Measurements from ENCODE around the gene RECQL.

Gene RECQL

DNA sequence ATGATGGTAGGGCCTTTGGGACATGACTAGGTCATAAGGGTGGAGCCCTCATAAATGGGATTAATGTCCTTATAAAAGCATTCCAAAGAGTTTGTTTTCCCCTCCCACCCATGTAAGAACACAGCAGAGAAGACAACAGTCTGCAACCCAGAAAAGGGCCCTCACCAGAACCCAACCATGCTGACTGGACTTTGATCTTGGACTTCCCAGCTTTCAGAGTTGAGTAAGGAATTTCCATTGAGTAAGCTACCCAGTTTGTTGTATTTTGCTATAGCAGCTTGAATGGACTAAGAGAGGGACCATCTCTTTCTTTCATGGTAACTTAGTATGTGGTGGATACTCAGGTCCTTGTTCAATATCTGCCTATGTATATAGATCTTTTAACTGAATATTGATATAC, 21.7 kb upstream of the RECQL start:
- DNase-seq (ENCODE audit: low spot score in 2 of 2) (no peak), ATAC-seq (no peak)
- H3K4me1 Mint-ChIP-seq = peaks cover 5% of the 10 kb centered on the region
- H3K27ac Mint-ChIP-seq = no peak overlapping the region
- no peak overlapping the region for H3K4me3 Mint-ChIP-seq
- H3K9me3 Mint-ChIP-seq = no peaks in the 10 kb centered on the region
- peaks cover 12% of the 10 kb centered on the region for H3K36me3 Mint-ChIP-seq

DNA sequence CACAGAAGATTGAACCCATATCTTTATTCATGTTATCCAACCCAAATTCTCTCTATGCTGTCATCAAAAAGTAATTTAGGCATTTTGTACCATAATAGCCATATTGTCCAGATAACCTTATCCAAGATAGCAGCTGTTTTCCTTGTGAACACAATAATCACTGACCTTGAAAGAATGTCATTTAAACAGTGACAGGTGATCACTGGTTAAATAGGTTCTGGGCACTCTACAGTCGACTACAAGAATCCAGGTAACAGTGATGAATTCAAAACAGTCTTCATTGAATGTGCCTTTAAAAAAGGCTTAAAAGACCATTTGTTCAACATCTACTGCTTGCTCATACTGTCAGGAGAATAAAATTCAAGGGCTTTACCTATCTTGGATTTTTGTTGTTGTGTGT, 20.1 kb upstream of the RECQL start:
- DNase-seq (ENCODE audit: low spot score in 2 of 2) = no peak
- no peaks in the 10 kb centered on the region for H3K4me1 Mint-ChIP-seq
- peaks cover 25% of the 10 kb centered on the region for H3K36me3 Mint-ChIP-seq
- H3K4me3 Mint-ChIP-seq = no peak overlapping the region
- no peak for ATAC-seq
- no peaks in the 10 kb centered on the region for H3K9me3 Mint-ChIP-seq
- no peak overlapping the region for H3K27ac Mint-ChIP-seq

DNA sequence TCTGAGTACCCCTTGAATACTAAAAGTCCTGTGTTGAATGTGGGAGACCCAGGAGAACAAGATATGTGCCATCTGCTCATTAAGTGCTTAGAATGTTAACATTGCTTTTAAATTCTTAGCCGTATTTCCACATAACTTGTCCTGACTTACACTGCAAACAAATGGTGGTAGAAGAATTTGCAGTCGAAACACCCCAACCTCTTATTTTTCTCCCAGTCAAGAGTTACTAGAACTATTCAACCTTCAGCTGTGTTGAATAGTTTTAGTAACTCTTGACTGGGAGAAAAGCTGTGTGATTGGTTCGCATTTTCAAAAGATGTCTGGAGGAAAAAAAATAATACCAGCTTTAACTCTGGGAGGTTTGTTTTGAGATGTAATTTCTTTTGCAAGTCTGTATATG, 17.0 kb upstream of the RECQL start:
- H3K36me3 Mint-ChIP-seq = peaks cover 56% of the 10 kb centered on the region
- ATAC-seq (no peak), DNase-seq (ENCODE audit: low spot score in 2 of 2) (no peak)
- H3K4me1 Mint-ChIP-seq = no peaks in the 10 kb centered on the region
- no peak overlapping the region for H3K4me3 Mint-ChIP-seq
- no peak overlapping the region for H3K27ac Mint-ChIP-seq
- no peaks in the 10 kb centered on the region for H3K9me3 Mint-ChIP-seq

DNA sequence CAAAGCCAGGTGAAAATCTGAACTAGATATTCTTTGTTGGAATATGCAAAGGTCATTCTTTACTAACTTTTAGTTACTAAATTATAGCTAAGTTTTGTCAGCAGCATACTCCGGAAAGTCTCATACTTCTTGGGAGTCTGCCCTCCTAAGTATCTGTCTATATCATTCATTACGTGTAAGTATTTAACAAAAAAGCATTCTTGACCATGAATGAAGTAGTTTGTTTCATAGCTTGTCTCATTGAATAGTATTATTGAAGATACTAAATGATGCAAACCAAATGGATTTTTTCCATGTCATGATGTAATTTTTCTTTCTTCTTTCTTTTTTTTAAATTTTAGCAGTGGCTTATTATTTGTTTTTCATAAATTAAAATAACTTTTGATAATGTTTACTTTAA, 14.8 kb upstream of the RECQL start:
- Mint-ChIP-seq H3K4me1 (no peaks in the 10 kb centered on the region), H3K4me3 (no peak overlapping the region), H3K36me3 (peaks cover 78% of the 10 kb centered on the region), H3K9me3 (no peaks in the 10 kb centered on the region), H3K27ac (no peak overlapping the region)
- DNase-seq (ENCODE audit: low spot score in 2 of 2) (no peak), ATAC-seq (no peak)

DNA sequence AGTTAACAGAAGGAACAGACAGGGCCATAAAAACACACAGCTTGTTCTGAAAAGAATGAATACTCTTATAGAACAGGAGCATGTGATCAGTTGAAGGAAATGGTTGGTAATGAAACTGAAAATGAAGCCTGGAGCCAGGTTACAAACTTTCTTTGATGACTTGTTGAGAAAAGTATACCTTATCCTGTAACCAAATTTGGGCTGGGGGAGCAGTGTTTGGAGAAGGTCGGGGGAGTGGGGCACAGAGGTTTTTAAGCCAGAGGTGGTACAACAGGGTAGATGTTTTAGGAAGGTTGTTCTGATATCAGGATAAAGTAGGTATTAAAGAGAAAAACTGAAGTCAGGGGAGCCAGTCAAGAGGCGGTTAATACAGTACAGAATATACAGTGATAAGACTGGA, 8.3 kb upstream of the RECQL start:
- Mint-ChIP-seq H3K27ac (peak overlapping the region; percentile 52), H3K36me3 (peaks cover 78% of the 10 kb centered on the region), H3K9me3 (no peaks in the 10 kb centered on the region), H3K4me3 (peak overlapping the region; percentile 18), H3K4me1 (peaks cover 26% of the 10 kb centered on the region)
- ATAC-seq = peak; percentile 60
- DNase-seq (ENCODE audit: low spot score in 2 of 2) = no peak

DNA sequence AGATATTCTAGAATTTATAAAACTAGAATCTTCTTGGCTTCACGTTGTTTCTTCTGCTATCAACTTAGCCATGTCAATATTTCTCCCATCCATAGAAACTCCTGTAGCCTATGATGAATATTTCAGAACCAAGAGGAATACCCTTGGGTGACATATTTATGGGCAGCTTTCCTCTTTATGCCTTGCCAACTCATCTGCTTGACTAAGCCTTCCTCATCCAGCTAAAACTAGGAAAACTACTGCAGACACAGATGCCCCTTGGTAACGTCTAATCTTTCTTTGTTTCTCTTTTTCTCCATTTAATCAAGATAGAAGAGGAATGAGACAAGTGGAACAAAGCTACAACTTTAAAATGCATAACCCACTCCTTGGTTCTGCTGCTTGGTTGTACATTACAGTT, 6.4 kb upstream of the RECQL start:
- no peak overlapping the region for H3K27ac Mint-ChIP-seq
- ATAC-seq (no peak), DNase-seq (ENCODE audit: low spot score in 2 of 2) (no peak)
- peaks cover 60% of the 10 kb centered on the region for H3K36me3 Mint-ChIP-seq
- no peaks in the 10 kb centered on the region for H3K9me3 Mint-ChIP-seq
- no peak overlapping the region for H3K4me3 Mint-ChIP-seq
- H3K4me1 Mint-ChIP-seq = peaks cover 39% of the 10 kb centered on the region

DNA sequence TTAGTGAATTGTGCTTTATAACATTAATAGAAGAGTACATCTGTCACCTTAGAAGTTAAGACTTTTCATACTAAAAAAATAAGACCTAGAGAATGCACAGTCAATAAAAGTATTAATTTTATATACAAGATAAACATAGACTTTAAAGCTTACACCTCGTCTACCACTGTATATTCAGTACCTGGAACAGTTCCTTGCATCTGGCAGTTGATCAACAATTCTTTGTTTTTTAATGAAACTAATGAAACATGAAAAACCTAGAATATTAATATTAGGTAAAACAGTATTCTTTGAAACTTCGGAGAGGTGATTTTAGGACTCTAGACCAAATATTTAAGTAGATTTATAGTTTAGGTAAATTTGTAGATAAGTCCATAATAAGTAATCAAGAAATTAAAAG, 4.5 kb upstream of the RECQL start:
- Mint-ChIP-seq H3K4me1 (peaks cover 45% of the 10 kb centered on the region), H3K27ac (no peak overlapping the region), H3K36me3 (peaks cover 46% of the 10 kb centered on the region), H3K9me3 (no peaks in the 10 kb centered on the region), H3K4me3 (no peak overlapping the region)
- ATAC-seq (no peak), DNase-seq (ENCODE audit: low spot score in 2 of 2) (no peak)

DNA sequence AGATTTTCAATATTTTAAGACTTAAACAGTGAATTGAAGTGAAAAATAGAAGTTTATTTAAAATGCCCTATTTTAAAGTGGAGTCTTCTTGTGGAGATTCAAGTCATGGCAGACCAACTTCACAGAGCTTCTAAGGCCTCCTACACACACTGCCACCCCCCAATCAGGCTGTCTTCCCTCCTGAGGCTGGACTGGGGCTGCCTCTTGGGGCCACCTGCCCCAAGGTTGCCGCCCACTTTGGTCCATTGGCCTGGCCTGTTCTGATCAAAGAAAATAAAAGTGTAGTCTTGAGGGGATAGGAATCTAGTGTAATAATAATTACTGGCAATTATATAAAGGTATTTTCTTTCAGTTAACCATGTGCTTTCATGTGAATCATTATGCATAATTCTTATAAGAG, 1.4 kb upstream of the RECQL start:
- Mint-ChIP-seq H3K9me3 (no peaks in the 10 kb centered on the region), H3K4me1 (peaks cover 26% of the 10 kb centered on the region), H3K4me3 (no peak overlapping the region), H3K27ac (no peak overlapping the region), H3K36me3 (peaks cover 32% of the 10 kb centered on the region)
- no peak for DNase-seq (ENCODE audit: low spot score in 2 of 2)
- no peak for ATAC-seq

DNA sequence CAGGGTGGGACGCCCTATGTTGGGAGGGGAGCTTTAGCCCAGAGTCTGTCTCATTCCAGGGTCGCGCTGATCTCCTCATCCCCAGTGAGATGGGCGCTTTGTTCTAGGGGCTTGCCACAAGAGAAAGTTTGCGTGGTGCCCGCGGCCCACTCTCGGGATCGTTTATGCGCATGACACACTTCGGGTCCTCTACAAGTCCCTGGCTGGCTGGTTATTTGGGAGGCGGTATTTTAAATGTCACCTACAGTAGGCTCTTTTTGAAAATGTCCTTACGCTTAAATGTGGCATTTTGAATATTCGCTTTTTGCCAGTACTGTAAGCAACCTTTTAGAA, 695 bp upstream of the RECQL start:
- ATAC-seq (peak; percentile 22), DNase-seq (ENCODE audit: low spot score in 2 of 2) (no peak)
- H3K4me1 Mint-ChIP-seq = peaks cover 24% of the 10 kb centered on the region
- peaks cover 35% of the 10 kb centered on the region for H3K36me3 Mint-ChIP-seq
- H3K27ac Mint-ChIP-seq = no peak overlapping the region
- H3K9me3 Mint-ChIP-seq = no peaks in the 10 kb centered on the region
- H3K4me3 Mint-ChIP-seq = no peak overlapping the region

DNA sequence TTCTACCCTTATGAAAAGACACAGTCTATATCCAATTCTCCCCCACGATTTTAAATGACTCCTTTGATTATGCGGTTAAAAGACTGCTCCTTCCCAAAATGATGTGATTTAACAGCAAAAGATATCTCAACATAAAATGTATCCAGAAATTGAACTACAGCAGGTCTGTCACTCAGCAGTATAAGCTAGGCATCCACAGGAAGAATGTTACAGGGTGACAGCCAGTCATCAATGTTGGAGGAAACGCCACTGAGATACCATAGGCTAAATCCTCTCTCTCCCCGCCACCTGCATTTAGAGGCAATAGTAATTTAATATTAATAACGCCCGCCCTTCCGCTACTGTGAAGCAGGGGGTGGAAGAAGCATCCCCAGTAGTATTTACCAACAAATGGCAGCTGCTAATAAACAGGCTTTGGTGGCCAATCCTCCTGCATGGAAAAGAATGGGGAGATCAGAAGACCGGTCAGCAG, 613 bp downstream of the RECQL start:
- Mint-ChIP-seq H3K9me3 (no peaks in the 10 kb centered on the region), H3K36me3 (peaks cover 44% of the 10 kb centered on the region), H3K4me3 (no peak overlapping the region), H3K27ac (no peak overlapping the region), H3K4me1 (peaks cover 24% of the 10 kb centered on the region)
- no peak for DNase-seq (ENCODE audit: low spot score in 2 of 2)
- ATAC-seq = no peak

DNA sequence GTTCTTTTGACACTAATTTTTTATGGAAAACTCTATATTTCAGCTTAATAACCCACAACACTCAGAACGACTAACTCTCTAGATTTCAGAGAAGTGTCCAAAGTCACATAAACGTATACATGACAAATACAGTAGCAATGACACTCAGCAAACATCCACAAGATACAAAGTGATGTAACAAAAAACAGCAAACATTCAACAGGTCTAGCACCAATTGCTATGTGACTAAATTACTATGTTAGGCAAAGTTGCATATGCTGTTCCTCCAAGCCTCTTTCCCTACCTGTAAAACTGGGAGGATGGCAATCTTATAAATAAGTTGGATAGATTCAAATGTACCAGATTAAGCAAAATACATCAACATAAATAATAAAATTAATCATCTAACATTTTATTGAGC, 1.7 kb downstream of the RECQL start:
- ATAC-seq (no peak), DNase-seq (ENCODE audit: low spot score in 2 of 2) (no peak)
- Mint-ChIP-seq H3K27ac (no peak overlapping the region), H3K4me1 (peaks cover 19% of the 10 kb centered on the region), H3K4me3 (no peak overlapping the region), H3K9me3 (no peaks in the 10 kb centered on the region), H3K36me3 (peaks cover 54% of the 10 kb centered on the region)

DNA sequence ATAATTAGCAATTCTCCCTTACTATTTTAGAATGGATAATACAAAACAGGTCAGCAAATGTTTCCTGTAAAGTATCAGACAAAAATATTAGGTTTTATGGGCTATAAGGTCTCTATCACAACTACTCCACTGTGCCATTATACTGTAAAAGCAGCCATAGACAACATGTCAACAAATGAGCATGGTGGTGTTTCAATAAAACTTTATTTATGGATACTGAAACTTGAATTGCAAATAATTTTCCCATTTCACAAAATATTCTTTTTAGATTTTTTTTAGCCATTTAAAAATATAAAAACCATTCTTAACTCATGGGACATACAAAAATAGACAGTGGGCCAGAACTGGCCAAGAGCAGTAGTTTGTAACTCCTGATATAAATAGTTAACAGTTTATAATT, 15.4 kb downstream of the RECQL start:
- Mint-ChIP-seq H3K9me3 (no peaks in the 10 kb centered on the region), H3K4me3 (no peak overlapping the region), H3K27ac (no peak overlapping the region), H3K4me1 (peaks cover 25% of the 10 kb centered on the region), H3K36me3 (peaks cover 68% of the 10 kb centered on the region)
- ATAC-seq (no peak), DNase-seq (ENCODE audit: low spot score in 2 of 2) (no peak)

DNA sequence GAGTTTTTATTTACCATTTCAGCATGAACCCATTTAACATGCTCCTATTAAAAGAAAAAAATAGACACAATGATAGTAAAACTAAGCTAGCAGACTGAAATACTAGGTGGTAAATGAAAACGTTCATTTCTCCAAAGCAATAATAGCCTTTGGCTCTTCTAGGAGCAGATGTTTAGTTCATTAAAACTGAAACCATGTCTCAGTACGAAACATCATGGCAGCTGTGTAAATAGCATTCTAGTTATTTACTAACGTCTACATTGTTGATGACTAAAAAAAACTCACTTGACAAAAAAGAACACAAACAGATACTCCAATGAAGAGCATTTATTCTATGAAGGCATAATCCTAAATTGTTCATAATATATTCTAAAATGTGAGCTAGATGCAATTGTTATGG, 17.9 kb downstream of the RECQL start:
- Mint-ChIP-seq H3K27ac (no peak overlapping the region), H3K4me1 (peaks cover 16% of the 10 kb centered on the region), H3K4me3 (no peak overlapping the region), H3K36me3 (peaks cover 44% of the 10 kb centered on the region), H3K9me3 (no peaks in the 10 kb centered on the region)
- ATAC-seq (no peak), DNase-seq (ENCODE audit: low spot score in 2 of 2) (no peak)

DNA sequence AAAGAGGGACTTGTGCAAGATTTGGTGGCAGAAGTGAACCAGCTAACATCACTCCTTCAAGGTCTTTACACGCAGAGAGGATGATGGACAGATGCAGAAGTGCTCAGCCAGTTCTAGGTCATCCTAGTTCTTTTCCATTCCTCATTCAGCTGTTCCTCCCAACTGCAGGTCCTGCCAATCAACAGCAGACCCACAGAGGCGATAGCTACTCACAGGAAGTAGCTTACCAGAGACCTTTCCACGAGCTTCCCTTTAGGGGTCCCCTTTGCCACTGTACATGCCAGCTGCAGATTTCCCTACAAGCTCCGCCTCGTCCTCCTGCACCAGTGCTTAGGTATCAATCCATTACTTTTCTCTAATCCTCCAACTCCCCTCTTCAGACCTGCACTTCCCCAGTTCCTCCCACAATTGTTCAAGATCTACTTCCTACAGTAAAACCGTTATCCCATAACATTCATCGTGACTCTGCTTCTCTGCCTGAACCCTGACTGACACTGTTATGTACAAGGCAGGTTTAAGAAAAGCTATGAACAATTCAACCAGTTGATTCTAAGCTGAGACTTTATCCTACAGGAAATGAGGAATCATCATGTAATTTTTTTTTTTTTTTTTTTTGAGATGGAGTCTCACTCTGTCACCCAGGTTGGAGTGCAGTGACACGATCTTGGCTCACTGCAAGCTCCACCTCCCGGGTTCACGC, 22.5 kb downstream of the RECQL start:
- peaks cover 45% of the 10 kb centered on the region for H3K36me3 Mint-ChIP-seq
- no peak for ATAC-seq
- H3K9me3 Mint-ChIP-seq = no peaks in the 10 kb centered on the region
- DNase-seq (ENCODE audit: low spot score in 2 of 2) = no peak
- H3K27ac Mint-ChIP-seq = peak overlapping the region; percentile 50
- peaks cover 10% of the 10 kb centered on the region for H3K4me1 Mint-ChIP-seq
- no peak overlapping the region for H3K4me3 Mint-ChIP-seq

DNA sequence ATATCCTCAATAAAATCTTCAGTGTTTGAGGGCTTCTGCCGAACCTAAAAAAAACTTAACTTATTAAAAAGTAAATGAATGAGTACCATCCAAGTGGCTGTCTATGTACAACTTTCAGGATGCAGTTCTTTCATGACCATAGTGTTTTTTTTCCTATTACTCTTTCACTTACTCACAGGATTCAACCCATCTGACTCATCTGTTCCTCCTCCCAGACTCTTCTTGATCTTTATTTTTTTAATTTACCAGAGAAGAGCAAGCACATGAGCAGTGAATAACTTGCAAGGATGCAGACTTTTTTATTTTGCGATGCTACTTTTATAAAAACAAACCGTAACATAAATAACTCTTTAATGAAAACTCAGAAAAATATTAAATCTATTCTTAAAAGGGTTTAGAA, 24.5 kb downstream of the RECQL start:
- Mint-ChIP-seq H3K9me3 (peaks cover 2% of the 10 kb centered on the region), H3K27ac (peak overlapping the region; percentile 78), H3K4me3 (no peak overlapping the region), H3K4me1 (peaks cover 10% of the 10 kb centered on the region), H3K36me3 (peaks cover 65% of the 10 kb centered on the region)
- DNase-seq (ENCODE audit: low spot score in 2 of 2) = no peak
- peak; percentile 85 for ATAC-seq

DNA sequence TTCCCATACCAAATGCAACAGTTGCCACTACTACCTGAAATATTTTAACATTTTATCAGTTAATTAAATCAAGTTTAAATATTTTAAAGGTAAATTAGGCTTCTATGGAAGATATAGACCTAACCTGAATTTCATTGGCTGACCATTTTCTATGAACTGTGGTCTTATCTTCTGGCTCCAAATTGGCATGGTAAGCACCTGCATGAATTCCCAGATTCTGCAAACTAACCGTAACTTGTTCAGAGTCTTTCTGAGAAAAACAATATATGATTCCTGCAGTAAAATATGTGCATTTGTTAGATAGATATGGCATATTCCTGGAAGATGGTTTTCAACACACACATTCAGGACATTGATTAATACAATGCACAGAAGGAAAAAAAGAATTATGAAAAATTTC, 25.9 kb downstream of the RECQL start:
- H3K4me3 Mint-ChIP-seq = no peak overlapping the region
- H3K27ac Mint-ChIP-seq = peak overlapping the region; percentile 78
- ATAC-seq (no peak), DNase-seq (ENCODE audit: low spot score in 2 of 2) (no peak)
- H3K9me3 Mint-ChIP-seq = peaks cover 2% of the 10 kb centered on the region
- H3K4me1 Mint-ChIP-seq = peaks cover 10% of the 10 kb centered on the region
- H3K36me3 Mint-ChIP-seq = peaks cover 79% of the 10 kb centered on the region

All from stimulated activated effector memory CD8-positive, alpha-beta T cell treated with anti-CD3 and anti-CD28 coated beads, Interleukin-12 subunit alpha, Interleukin-12 subunit beta, amount 100 ng/mL, for 72 hours (primary cell).